H9 (cell line): ENCODE results near the gene MLLT6. TPM values are rescaled to one million over a fixed set of nuclear protein-coding genes. Genes with fewer than 3 reads are reported as not detected.
A peak's percentile ranks its signal among the peaks of the same experiment; 100 is the strongest.

Source experiments
- DNase-seq: peaks from one replicate; pipeline ENCODE4 v3.0.0-alpha.2; 2017
- H2AFZ ChIP-seq: one replicate; pipeline ENCODE4 v1.6.1; 2013; ENCODE audit warnings: mild to moderate bottlenecking, low read length, control low read depth, moderate library complexity
- H2AK5ac ChIP-seq: 2 replicates; pipeline ENCODE4 v1.6.1; 2013; ENCODE audit warnings: low read length, control low read depth, mixed read lengths; ENCODE audit not compliant: insufficient read length
- H2BK120ac ChIP-seq: one replicate; pipeline ENCODE4 v1.6.1; 2013; ENCODE audit warnings: low read depth, mild to moderate bottlenecking, low read length, control low read depth, inconsistent platforms; ENCODE audit not compliant: poor library complexity, severe bottlenecking
- H2BK12ac ChIP-seq: 2 replicates; pipeline ENCODE4 v1.6.1; 2013; ENCODE audit warnings: low read length, control low read depth, mixed read lengths, low read depth; ENCODE audit not compliant: insufficient read length
- H2BK15ac ChIP-seq: 2 replicates; pipeline ENCODE4 v1.6.1; 2013; ENCODE audit warnings: low read depth, low read length, control low read depth
- H2BK20ac ChIP-seq: one replicate; pipeline ENCODE4 v1.6.1; 2013; ENCODE audit warnings: low read depth, mild to moderate bottlenecking, low read length, control low read depth, inconsistent platforms; ENCODE audit not compliant: poor library complexity, severe bottlenecking
- H2BK5ac ChIP-seq: 2 replicates; pipeline ENCODE4 v1.6.1; 2013; ENCODE audit warnings: low read length, control low read depth, mixed read lengths; ENCODE audit not compliant: insufficient read length
- H3K14ac ChIP-seq: 2 replicates; pipeline ENCODE4 v1.6.1; 2013; ENCODE audit warnings: low read length, control low read depth; ENCODE audit not compliant: insufficient read depth
- H3K18ac ChIP-seq: 2 replicates; pipeline ENCODE4 v1.6.1; 2013; ENCODE audit warnings: low read depth, mild to moderate bottlenecking, mixed read lengths, low read length, control low read depth; ENCODE audit not compliant: insufficient read length
- H3K23ac ChIP-seq: 2 replicates; pipeline ENCODE4 v1.6.1; 2013; ENCODE audit warnings: low read length, control low read depth, mixed read lengths, low read depth; ENCODE audit not compliant: insufficient read length
- H3K23me2 ChIP-seq: 2 replicates; pipeline ENCODE4 v1.6.1; 2013; ENCODE audit warnings: low read depth, mild to moderate bottlenecking, mixed read lengths, low read length, control low read depth; ENCODE audit not compliant: insufficient read length, poor library complexity, severe bottlenecking
- H3K27ac ChIP-seq: 2 replicates; pipeline ENCODE4 v1.5.1; 2013; ENCODE audit warnings: low read length, control low read depth, mixed read lengths, low read depth; ENCODE audit not compliant: insufficient read length
- H3K27me3 ChIP-seq: 2 replicates; pipeline ENCODE4 v1.6.1; 2013; ENCODE audit warnings: low read length, control low read depth, inconsistent platforms; ENCODE audit not compliant: insufficient read depth
- H3K4ac ChIP-seq: 2 replicates; pipeline ENCODE4 v1.6.1; 2013; ENCODE audit warnings: low read depth, mild to moderate bottlenecking, control low read depth, inconsistent platforms, low read length, moderate library complexity
- H3K4me1 ChIP-seq: 2 replicates; pipeline ENCODE4 v1.6.1; 2013; ENCODE audit warnings: low read length, control low read depth, inconsistent platforms; ENCODE audit not compliant: insufficient read depth
- H3K4me2 ChIP-seq: 2 replicates; pipeline ENCODE4 v1.6.1; 2013; ENCODE audit warnings: low read length, control low read depth, mixed read lengths; ENCODE audit not compliant: insufficient read length, insufficient read depth
- H3K56ac ChIP-seq: 2 replicates; pipeline ENCODE4 v1.6.1; 2013; ENCODE audit warnings: low read depth, mild to moderate bottlenecking, mixed read lengths, low read length, control low read depth; ENCODE audit not compliant: insufficient read length
- H3K79me1 ChIP-seq: 2 replicates; pipeline ENCODE4 v1.6.1; 2013; ENCODE audit warnings: low read depth, mild to moderate bottlenecking, moderate library complexity, low read length, control low read depth, inconsistent platforms; ENCODE audit not compliant: insufficient read depth, poor library complexity, severe bottlenecking
- H3K79me2 ChIP-seq: 2 replicates; pipeline ENCODE4 v1.6.1; 2013; ENCODE audit warnings: low read length, control low read depth, inconsistent platforms; ENCODE audit not compliant: insufficient read depth
- H3K9ac ChIP-seq: 2 replicates; pipeline ENCODE4 v1.6.1; 2013; ENCODE audit warnings: low read length, control low read depth, mixed read lengths; ENCODE audit not compliant: insufficient read length; ENCODE audit errors: extremely low read depth
- H3K9me3 ChIP-seq: one replicate; pipeline ENCODE4 v1.6.1; 2013; ENCODE audit warnings: low read depth, low read length, inconsistent platforms; ENCODE audit not compliant: control insufficient read depth
- H3T11ph ChIP-seq: one replicate; pipeline ENCODE4 v1.6.1; 2013; ENCODE audit warnings: mild to moderate bottlenecking, low read length, control low read depth, inconsistent platforms
- H4K20me1 ChIP-seq: one replicate; pipeline ENCODE4 v1.6.1; 2013; ENCODE audit not compliant: control insufficient read depth, insufficient read length, insufficient read depth
- H4K5ac ChIP-seq: 2 replicates; pipeline ENCODE4 v1.6.1; 2013; ENCODE audit warnings: low read depth, mild to moderate bottlenecking, mixed read lengths, low read length, control low read depth; ENCODE audit not compliant: insufficient read length
- H4K8ac ChIP-seq: replicated peaks from 2 replicates; pipeline ENCODE4 v1.6.1; 2013; ENCODE audit warnings: low read length, control low read depth, mixed read lengths, low read depth; ENCODE audit not compliant: insufficient read length
- H4K91ac ChIP-seq: 2 replicates; pipeline ENCODE4 v1.6.1; 2013; ENCODE audit warnings: low read depth, mild to moderate bottlenecking, moderate library complexity, mixed read lengths, low read length, control low read depth; ENCODE audit not compliant: insufficient read length
- H3K27ac Mint-ChIP-seq, 3 experiments: 2 replicates in 2 of 3; 3 replicates in 1 of 3; pipeline ENCODE4 v1.8.0; 2020 to 2021; ENCODE audit warnings: mixed read lengths in 3 of 3, mild to moderate bottlenecking in 1 of 3, moderate library complexity in 1 of 3
- H3K27me3 Mint-ChIP-seq: 2 replicates; pipeline ENCODE4 v1.8.0; 2021; ENCODE audit warnings: low read depth, mild to moderate bottlenecking, moderate library complexity, mixed read lengths
- H3K36me3 Mint-ChIP-seq, 3 experiments: 2 replicates in 2 of 3; 3 replicates in 1 of 3; pipeline ENCODE4 v1.8.0; 2020 to 2021; ENCODE audit warnings: low read depth in 3 of 3, mixed read lengths in 3 of 3; ENCODE audit not compliant: insufficient read depth in 1 of 3
- H3K4me1 Mint-ChIP-seq, 2 experiments: 2 replicates each; pipeline ENCODE4 v1.8.0; 2020; ENCODE audit warnings: mixed read lengths in 2 of 2
- H3K4me3 Mint-ChIP-seq, 2 experiments: 2 replicates in 1 of 2; 3 replicates in 1 of 2; pipeline ENCODE4 v1.8.0; 2020 to 2021; ENCODE audit warnings: mild to moderate bottlenecking in 2 of 2, mixed read lengths in 2 of 2, moderate library complexity in 1 of 2
- H3K9me3 Mint-ChIP-seq, 2 experiments: 2 replicates in 1 of 2; 3 replicates in 1 of 2; pipeline ENCODE4 v1.8.0; 2020; ENCODE audit warnings: mild to moderate bottlenecking in 2 of 2, mixed read lengths in 2 of 2, moderate library complexity in 1 of 2
- CTCF ChIP-seq: fragments of 200-600 bp; sonication (generic); conservative IDR thresholded peaks from 3 replicates; pipeline ENCODE4 v1.8.0; 2021; ENCODE audit warnings: antibody characterized with exemption, mild to moderate bottlenecking
- WGBS: extraction: QIAGEN DNeasy Blood & Tissue Kit; methylation state at CpG from one replicate; pipeline ENCODE4 v1.1.7; 2013; ENCODE audit warnings: missing lambda C conversion rate, low lambda C conversion rate, mixed read lengths; ENCODE audit not compliant: insufficient read length; ENCODE audit errors: extremely low coverage; 5-methylcytosine and 5-hydroxymethylcytosine counted together
- total RNA-seq: library from RNA; stranded (reverse); gene quantifications from 2 replicates; pipeline ENCODE4 v1.2.1, GENCODE V29; 2021

Gene MLLT6
- total RNA-seq, 1 experiment from 2014 or later = 26.4 TPM

DNA sequence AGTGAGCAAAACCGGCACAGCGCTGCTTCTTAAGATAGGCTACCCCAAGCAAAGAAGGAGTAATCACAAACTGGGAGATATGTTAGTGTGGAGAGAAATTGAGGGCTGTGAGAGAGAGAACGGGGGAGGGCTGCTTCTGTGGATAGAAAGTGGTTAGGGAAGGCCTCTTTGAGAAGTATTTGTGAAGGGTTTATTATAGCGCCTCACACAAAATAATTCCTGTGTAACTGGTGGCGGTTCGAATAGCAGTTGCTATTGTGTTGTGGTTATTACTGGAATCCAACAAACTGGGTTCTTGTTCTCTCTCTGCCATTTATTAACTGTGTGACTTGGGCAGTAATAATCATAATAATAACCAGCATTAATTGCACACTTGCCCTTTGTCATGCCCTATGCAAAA is 15.9 kb downstream of the MLLT6 start:
- H3K4ac ChIP-seq = no peak overlapping the region
- H3K4me1 ChIP-seq = no peaks in the 10 kb centered on the region
- H3K9me3 ChIP-seq = no peaks in the 10 kb centered on the region
- H3K18ac ChIP-seq = no peak overlapping the region
- no peak overlapping the region for H3K23ac ChIP-seq
- Mint-ChIP-seq H3K27me3 (peaks cover 46% of the 10 kb centered on the region), H3K4me1 (peaks cover 16 to 36% of the 10 kb centered on the region in 2 experiments), H3K27ac (no peak overlapping the region), H3K36me3 (peaks cover 5 to 14% (median 10%) of the 10 kb centered on the region in 3 experiments; a peak in 5 of 7 replicates), H3K9me3 (no peaks in the 10 kb centered on the region), H3K4me3 (peak overlapping the region in 1 of 2 experiments; percentile 55; a peak in 2 of 5 replicates)
- no peak overlapping the region for H3K14ac ChIP-seq
- peak overlapping the region; percentile 25 for H3K4me2 ChIP-seq
- WGBS = no CpG with 5 or more reads among the region's 6 CpGs
- no peaks in the 10 kb centered on the region for H3K79me1 ChIP-seq
- H3K27me3 ChIP-seq = peaks cover 5% of the 10 kb centered on the region; the same call in 1 of the 2 replicates
- H2BK120ac ChIP-seq = no peak overlapping the region
- H3K9ac ChIP-seq = no peak overlapping the region
- DNase-seq = no peak
- H2AK5ac ChIP-seq = no peak overlapping the region
- no peak overlapping the region for H3T11ph ChIP-seq
- no peak overlapping the region for H4K8ac ChIP-seq
- H3K27ac ChIP-seq = no peak overlapping the region
- no peak for TF ChIP-seq CTCF
- no peak overlapping the region for H4K5ac ChIP-seq
- no peak overlapping the region for H2BK5ac ChIP-seq
- H4K20me1 ChIP-seq = peaks cover 3% of the 10 kb centered on the region
- no peak overlapping the region for H2AFZ ChIP-seq
- no peak overlapping the region for H2BK20ac ChIP-seq
- no peak overlapping the region for H2BK12ac ChIP-seq
- H4K91ac ChIP-seq = no peak overlapping the region
- H2BK15ac ChIP-seq = no peak overlapping the region
- H3K79me2 ChIP-seq = no peaks in the 10 kb centered on the region
- H3K56ac ChIP-seq = no peak overlapping the region
- H3K23me2 ChIP-seq = peaks cover 3% of the 10 kb centered on the region
